Epithelial cell of esophagus (primary cell): Measurements from ENCODE around the gene ADAMTS2.

Experiments
- DNase-seq: peaks from one replicate; pipeline ENCODE4 v3.0.0; 2010; ENCODE audit warnings: low read depth
- H3K4me3 ChIP-seq: 2 replicates; pipeline ENCODE4 v1.5.1; 2011; ENCODE audit warnings: mild to moderate bottlenecking, low read length, control low read depth
- TF ChIP-seq, protein P1 (sequence below): IDR thresholded peaks from 2 replicates; pipeline ENCODE4 v1.5.1; 2011; ENCODE audit warnings: low read depth, mild to moderate bottlenecking, low read length, control low read depth, inconsistent platforms; ENCODE audit not compliant: insufficient read depth; ENCODE audit errors: missing control alignments

ADAMTS2 gene

DNA sequence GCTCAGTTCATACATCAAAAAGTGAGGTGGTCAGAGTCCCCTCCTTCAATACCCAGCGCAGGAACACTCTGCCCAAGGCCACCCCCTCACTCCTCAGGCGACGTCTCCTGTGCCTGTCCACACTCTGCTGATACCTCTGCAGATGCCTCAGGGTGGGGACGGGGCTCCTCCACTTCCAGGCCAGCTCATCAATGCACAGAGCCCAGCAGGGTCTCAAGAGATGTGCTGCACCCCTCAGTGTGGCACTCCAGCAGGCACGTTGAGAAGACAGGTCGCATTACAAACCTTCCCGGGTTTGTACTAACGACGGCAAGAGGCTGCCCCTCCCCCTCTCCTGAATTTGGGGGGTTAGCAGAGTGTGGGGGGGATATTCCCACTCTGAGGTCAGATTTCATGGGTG lies 156.6 kb downstream of the ADAMTS2 start:
- TF ChIP-seq, protein P1, sequence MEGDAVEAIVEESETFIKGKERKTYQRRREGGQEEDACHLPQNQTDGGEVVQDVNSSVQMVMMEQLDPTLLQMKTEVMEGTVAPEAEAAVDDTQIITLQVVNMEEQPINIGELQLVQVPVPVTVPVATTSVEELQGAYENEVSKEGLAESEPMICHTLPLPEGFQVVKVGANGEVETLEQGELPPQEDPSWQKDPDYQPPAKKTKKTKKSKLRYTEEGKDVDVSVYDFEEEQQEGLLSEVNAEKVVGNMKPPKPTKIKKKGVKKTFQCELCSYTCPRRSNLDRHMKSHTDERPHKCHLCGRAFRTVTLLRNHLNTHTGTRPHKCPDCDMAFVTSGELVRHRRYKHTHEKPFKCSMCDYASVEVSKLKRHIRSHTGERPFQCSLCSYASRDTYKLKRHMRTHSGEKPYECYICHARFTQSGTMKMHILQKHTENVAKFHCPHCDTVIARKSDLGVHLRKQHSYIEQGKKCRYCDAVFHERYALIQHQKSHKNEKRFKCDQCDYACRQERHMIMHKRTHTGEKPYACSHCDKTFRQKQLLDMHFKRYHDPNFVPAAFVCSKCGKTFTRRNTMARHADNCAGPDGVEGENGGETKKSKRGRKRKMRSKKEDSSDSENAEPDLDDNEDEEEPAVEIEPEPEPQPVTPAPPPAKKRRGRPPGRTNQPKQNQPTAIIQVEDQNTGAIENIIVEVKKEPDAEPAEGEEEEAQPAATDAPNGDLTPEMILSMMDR, result no peak
- H3K4me3 ChIP-seq, result no peak overlapping the region
- DNase-seq, result no peak

DNA sequence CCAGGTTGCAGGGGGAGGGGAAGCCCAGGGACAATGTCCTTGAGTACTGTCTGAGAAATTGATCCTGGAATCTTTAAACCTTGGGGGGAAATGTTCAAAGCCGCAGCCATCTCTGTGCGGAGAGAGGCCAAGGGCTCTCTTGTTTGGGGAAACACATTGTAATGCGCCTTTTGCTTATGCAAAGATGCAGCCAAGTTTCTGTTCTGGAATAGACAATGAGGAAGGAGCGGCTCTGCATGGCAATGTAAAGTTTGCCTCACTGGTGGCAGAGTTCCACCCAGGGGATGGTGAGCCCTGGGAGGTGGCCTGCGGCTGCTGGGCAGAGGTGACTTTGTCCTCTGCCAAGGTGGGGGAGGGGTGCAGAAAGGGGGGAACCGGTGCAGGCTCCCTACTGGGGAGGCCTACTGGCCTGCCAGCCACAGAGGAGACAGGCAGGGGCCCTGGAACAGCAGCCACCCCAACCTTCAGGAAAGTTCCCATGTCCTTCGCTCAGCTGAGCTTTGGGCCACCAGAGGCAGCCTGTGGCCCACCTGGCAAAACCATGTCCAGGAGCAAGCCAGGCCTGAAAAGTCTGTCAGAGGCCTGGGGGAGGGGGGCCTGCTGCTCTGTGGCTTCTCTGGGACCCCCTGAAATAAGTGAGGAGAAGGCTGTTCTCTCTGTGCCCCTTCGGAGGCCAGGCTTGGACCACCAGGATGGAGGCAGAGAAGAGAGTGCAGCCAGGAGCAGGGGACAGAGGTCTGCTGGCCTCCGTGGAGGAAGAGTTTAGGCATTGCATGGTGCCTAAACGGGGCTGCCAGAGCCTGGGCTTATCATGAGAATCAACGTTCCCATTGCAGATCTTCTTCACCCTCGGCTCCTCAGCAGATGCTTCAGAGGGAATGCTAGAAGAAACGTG lies 157.3 kb downstream of the ADAMTS2 start:
- no peak for DNase-seq
- no peak overlapping the region for H3K4me3 ChIP-seq
- TF ChIP-seq, protein P1, result no peak

DNA sequence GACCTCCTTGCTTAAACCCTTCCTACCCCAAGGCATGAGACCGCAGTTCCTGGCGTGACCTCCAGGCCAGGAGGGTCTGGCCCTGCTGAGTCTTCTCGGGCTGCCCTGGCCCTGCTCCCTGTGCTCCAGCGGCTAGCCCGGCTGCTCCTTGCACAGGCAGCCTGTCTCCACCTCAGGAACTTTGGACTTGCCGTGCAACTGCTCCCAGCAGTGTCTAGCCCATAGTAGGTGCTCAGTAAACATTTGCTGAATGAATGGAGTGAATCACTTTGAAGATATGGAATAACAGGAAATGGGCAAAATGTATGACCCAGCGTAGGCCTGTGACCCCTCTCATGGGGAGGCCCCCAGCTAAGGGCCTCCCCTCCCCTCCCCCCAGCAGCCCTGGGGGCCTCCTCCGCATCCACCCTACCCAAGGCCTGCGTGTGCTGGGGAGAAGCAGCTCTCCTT lies 158.0 kb downstream of the ADAMTS2 start:
- no peak overlapping the region for H3K4me3 ChIP-seq
- no peak for DNase-seq
- TF ChIP-seq, protein P1, result no peak

DNA sequence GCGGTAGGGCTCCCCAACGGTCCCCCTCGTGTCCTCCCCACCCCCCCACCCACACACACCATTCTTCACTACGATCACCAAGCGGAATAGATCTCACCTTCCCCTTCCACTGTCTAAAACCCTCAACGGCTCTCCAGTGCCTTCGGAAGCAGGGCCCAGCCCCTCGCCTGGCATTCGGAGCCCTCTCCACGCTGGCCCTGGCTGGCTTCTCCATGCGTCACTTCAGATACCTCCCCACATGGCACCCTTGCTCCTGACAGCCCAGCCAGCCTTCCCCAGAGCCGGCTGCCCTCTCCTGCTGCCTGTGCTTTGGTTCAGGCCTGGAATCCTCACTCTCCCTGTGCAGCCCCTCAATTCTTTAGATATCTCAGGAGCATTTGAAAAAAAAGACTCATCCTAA lies 158.5 kb downstream of the ADAMTS2 start:
- TF ChIP-seq, protein P1, result no peak
- no peak overlapping the region for H3K4me3 ChIP-seq
- DNase-seq, result no peak

DNA sequence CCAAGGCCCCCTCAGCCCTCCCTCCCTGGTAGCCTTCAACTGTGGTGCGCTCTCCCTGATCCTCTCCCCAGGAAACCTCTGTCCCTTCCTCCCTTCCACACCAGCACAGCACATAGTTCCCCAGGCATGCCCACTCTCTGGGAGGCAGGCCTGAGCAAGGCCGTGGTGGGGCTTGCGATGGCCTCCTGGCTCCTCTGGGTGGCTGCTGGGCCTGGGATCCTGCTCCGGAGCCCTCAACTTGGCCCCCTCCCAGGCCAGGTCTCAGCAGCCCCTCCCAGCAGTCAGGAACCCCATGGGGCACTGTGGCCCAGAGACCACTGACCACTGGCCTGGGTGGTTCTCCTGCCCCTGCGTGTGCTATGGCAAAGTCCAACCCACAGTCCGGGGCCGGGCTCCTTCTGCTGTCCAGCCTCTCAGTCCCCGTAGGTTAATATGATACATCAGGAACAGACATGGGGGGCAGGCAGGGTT lies 159.3 kb downstream of the ADAMTS2 start:
- TF ChIP-seq, protein P1, result no peak
- DNase-seq, result no peak

DNA sequence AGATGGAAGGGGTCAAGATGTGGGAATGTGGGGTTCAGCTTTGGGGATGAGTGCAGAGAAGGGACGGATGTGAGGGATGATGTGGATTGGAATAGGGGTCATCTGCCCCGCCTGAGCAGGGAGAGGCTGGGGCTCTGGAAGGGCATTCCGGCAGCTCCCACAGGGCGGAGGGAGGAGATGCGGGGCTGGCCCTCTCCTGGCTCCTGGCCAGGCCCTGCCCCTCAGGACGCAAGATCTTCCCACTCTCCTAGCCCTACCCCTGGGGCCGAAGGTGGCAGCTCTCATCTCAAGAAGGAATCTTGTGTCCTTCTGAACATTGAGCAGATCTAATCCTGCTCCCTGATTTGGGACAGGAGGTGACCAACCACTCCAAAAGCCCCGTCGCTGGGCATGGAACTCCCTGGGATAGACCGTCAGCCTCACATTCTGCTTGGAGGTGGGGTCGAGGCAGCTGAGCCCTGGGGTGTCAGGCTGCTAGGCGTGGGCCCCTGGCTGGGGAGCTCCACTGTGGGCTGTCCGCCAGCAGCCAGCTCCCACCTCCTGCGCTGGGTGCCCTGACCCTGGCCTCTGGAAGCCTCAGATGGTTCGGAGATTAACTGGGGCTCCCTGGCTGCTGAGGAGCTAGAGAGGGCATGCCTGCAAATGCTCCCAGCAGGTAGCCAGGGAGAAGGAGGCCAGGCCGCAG lies 159.9 kb downstream of the ADAMTS2 start:
- H3K4me3 ChIP-seq, result no peak overlapping the region
- DNase-seq, result no peak
- TF ChIP-seq, protein P1, result no peak

More for the DNA sequence above, 159.3 kb downstream of the ADAMTS2 start:
- no peak overlapping the region for H3K4me3 ChIP-seq
